Measurements from ENCODE around the gene PPFIBP2.

Gene PPFIBP2

DNA sequence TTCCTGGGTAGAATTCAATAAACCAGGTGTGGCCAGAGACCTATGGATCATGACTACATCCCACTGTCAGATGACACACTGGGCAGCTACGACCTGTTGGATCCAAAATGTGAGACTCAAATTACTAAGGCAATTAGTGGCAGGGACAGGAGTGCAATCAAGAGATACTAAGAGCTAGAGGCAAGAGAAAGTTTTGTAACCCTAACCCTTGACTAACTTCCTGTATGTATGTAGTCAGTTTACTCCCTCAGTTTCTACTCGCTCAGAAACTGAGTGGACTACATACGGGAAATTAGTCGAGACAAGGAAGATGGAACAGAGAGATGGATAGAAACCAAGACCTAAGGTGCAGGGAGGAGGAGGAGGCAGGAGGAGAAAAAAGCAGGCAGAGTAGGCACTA is 156.8 kb downstream of the PPFIBP2 start:
- DNase-seq: no peak

DNA sequence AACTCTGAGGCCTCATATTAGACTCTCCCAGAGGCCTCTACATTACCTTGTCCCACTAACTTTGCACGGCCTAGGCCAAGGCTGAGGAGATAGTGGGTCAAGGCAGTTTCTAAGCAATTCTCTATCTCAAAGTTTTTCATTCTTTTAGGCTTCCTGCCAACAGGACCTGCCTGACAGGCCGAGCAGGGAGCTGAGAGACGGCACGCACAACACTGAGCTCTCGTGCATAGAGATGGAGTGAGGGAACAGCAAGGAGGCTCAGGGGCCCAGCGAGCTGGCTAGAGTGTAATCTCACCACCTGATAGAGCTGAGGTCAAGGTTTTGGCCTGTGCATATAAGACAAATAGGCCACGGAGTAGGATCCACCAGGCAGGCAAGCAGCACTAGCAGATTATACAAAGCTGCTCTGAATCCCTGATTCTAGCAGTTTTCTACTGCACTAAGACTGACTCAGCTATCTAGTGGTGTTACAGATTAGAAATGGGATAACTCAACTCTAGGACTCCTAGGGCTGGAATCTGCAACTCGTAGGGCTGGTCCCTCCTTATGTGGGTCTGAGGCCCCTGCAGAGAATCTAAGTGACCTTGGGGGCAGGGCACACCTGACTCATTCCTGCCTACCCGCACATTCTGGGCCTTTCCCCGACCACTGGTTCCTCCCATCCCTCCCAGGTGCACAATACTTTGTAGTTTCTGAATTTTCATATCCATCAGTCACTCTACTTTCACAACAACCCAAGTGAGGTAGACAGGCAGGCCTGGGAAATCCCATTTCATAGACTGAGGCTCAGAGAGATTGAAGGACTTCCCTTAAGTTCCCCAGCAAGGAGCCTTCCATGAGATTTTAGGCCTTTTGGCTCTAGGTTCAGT is 157.8 kb downstream of the PPFIBP2 start:
- no peak for DNase-seq

GRCh38 chr11:7672276-7672959 is 158.6 kb downstream of the PPFIBP2 start:
- no peak for DNase-seq

- DNase-seq: no peak
Observed at GRCh38 chr11:7672960-7673723, 159.3 kb downstream of the PPFIBP2 start, which contains the start of gene CYB5R2. TSS of gene CYB5R2 (minus strand) at chr11:7673500. CDS start at chr11:7672825, 675 bp downstream.

GRCh38 chr11:7673724-7674434 is 160.1 kb downstream of the PPFIBP2 start:
- no peak for DNase-seq

- DNase-seq: no peak
Observed at GRCh38 chr11:7675631-7676030, 161.8 kb downstream of the PPFIBP2 start.

GRCh38 chr11:7677071-7677470 is 163.3 kb downstream of the PPFIBP2 start:
- no peak for DNase-seq

- no peak for DNase-seq
Observed at GRCh38 chr11:7677796-7678201, 164.0 kb downstream of the PPFIBP2 start.

GRCh38 chr11:7683571-7683970 is 169.8 kb downstream of the PPFIBP2 start:
- DNase-seq: no peak

- no peak for DNase-seq
Observed at GRCh38 chr11:7686761-7687160, 173.0 kb downstream of the PPFIBP2 start.

DNA sequence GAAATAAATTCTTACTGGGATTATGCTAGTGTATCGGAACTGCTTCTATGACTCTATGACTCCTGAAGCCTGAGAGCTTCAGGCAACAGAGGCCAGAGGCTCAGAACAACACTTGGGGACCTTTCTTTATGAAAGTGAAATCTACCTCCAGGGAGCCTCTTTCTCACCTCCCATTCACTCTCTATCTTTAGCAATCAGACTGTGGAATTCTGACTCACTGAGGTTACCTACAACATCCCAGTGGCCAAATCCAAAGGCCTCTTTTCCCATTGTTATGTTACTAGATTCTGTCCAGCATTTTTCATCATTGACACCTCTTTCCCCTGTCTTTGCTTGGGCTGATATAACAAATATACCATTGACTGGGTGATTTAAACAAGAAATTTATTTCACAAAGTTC is 173.6 kb downstream of the PPFIBP2 start:
- DNase-seq: no peak

- DNase-seq: peak in 1 of 2 experiments; percentile 21
Observed at GRCh38 chr11:7688238-7688826, 174.5 kb downstream of the PPFIBP2 start.

- DNase-seq: no peak
Observed at GRCh38 chr11:7689239-7689638, 175.4 kb downstream of the PPFIBP2 start.

GRCh38 chr11:7690648-7691047 is 176.8 kb downstream of the PPFIBP2 start:
- no peak for DNase-seq

DNA sequence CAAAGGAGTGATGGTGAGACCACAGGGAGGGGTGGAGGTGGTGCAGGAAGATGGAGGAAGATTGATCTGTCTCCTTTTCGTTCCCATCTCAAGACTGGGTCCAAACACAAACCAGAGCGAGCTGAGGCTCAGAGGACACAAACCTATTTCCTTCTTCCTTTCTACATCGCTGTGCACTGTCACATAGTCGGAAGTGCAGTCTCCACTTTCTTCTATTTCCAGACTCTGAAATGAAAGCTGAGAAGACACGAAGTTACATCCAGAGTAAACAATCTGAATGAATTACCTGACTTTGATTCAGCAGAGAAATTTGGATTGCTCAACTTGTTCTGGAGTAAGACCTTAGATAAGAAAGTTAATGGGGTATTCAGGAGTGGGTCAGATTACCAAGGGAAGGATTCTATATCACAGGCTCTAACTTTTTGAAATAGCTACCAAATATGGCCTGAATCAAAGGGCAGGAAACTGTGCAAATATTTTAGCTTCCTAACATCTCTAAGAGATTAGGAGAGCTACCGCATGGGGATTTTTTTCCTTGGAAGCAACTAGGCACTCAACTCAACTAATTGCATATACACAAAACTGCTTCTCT is 178.1 kb downstream of the PPFIBP2 start:
- DNase-seq: no peak

GRCh38 chr11:7692426-7692825 is 178.6 kb downstream of the PPFIBP2 start:
- DNase-seq: no peak

GRCh38 chr11:7694235-7694634 is 180.4 kb downstream of the PPFIBP2 start:
- DNase-seq: no peak

DNA sequence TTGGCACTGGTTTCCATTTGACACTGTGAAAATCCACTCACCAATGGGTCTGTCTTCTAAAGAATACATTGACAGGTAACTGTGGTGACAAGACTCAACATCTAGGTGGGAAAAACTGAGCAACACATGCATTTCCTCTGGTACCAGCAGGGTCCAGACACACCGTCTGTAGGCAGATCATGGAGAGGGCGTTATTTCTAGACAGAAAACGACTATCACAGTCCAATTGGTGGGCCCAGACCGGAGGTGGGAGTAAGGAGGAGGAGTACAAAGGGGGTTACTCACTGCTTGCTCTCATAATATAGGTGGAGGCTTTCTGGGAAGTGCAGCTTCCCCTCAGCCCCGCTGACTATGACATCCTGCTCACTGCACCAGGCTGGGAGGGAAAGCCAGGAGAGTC is 182.6 kb downstream of the PPFIBP2 start:
- no peak for DNase-seq

Data from SW 1271 (cell line).